ENCODE results near the gene MGAT5B. TPM values are rescaled to one million over a fixed set of nuclear protein-coding genes. Genes with fewer than 3 reads are reported as not detected.
"Not testable (repeated sequence)": the region's sequence is repeated elsewhere in the genome, so short reads cannot be mapped to it uniquely, and the experiment has no call there.

The MGAT5B gene
- total RNA-seq, 3 donors from 2014 or later = 0.18 to 0.41 (median 0.21) TPM

- Mint-ChIP-seq H3K27me3 (ENCODE audit: low read depth) (no peaks in the 10 kb centered on the region), H3K36me3 (ENCODE audit: insufficient read depth) (no peaks in the 10 kb centered on the region), H3K4me1 (ENCODE audit: low read depth) (peaks cover 3% of the 10 kb centered on the region), H3K4me3 (no peak overlapping the region), H3K9me3 (no peaks in the 10 kb centered on the region)
- ATAC-seq (peak in 1 of 2 donors; percentile 14), DNase-seq (no peak)
These were observed 88.8 kb downstream of the MGAT5B start for GRCh38 chr17:76956846-76957540.

GRCh38 chr17:76957678-76958464, 89.7 kb downstream of the MGAT5B start:
- H3K4me3 Mint-ChIP-seq = no peak overlapping the region
- H3K27me3 Mint-ChIP-seq (ENCODE audit: low read depth) = no peaks in the 10 kb centered on the region
- DNase-seq (no peak), ATAC-seq (no peak)
- H3K4me1 Mint-ChIP-seq (ENCODE audit: low read depth) = peaks cover 3% of the 10 kb centered on the region
- H3K9me3 Mint-ChIP-seq = no peaks in the 10 kb centered on the region
- H3K36me3 Mint-ChIP-seq (ENCODE audit: insufficient read depth) = no peaks in the 10 kb centered on the region

- no peaks in the 10 kb centered on the region for H3K27me3 Mint-ChIP-seq (ENCODE audit: low read depth)
- no peaks in the 10 kb centered on the region for H3K9me3 Mint-ChIP-seq
- peaks cover 3% of the 10 kb centered on the region for H3K4me1 Mint-ChIP-seq (ENCODE audit: low read depth)
- H3K4me3 Mint-ChIP-seq = no peak overlapping the region
- ATAC-seq (no peak), DNase-seq (no peak)
- no peaks in the 10 kb centered on the region for H3K36me3 Mint-ChIP-seq (ENCODE audit: insufficient read depth)
These were observed 90.8 kb downstream of the MGAT5B start for GRCh38 chr17:76958974-76959373.

- H3K4me1 Mint-ChIP-seq (ENCODE audit: low read depth) = peaks cover 3% of the 10 kb centered on the region
- no peak for ATAC-seq
- H3K4me3 Mint-ChIP-seq = no peak overlapping the region
- H3K36me3 Mint-ChIP-seq (ENCODE audit: insufficient read depth) = no peaks in the 10 kb centered on the region
- no peak for DNase-seq
- no peaks in the 10 kb centered on the region for H3K27me3 Mint-ChIP-seq (ENCODE audit: low read depth)
- no peaks in the 10 kb centered on the region for H3K9me3 Mint-ChIP-seq
These were observed 93.7 kb downstream of the MGAT5B start for GRCh38 chr17:76961869-76962268.

GRCh38 chr17:76962858-76963257, 94.7 kb downstream of the MGAT5B start:
- no peaks in the 10 kb centered on the region for H3K36me3 Mint-ChIP-seq (ENCODE audit: insufficient read depth)
- H3K27me3 Mint-ChIP-seq (ENCODE audit: low read depth) = peaks cover 2% of the 10 kb centered on the region
- no peak for ATAC-seq
- no peak overlapping the region for H3K4me3 Mint-ChIP-seq
- no peaks in the 10 kb centered on the region for H3K9me3 Mint-ChIP-seq
- no peak for DNase-seq
- H3K4me1 Mint-ChIP-seq (ENCODE audit: low read depth) = no peaks in the 10 kb centered on the region

- Mint-ChIP-seq H3K9me3 (no peaks in the 10 kb centered on the region), H3K27me3 (ENCODE audit: low read depth) (peaks cover 10% of the 10 kb centered on the region), H3K4me3 (no peak overlapping the region), H3K4me1 (ENCODE audit: low read depth) (peaks cover 19% of the 10 kb centered on the region), H3K36me3 (ENCODE audit: insufficient read depth) (no peaks in the 10 kb centered on the region)
- ATAC-seq (no peak), DNase-seq (no peak)
These were observed 97.8 kb downstream of the MGAT5B start for GRCh38 chr17:76966016-76966415.

GRCh38 chr17:76966486-76967181, 98.4 kb downstream of the MGAT5B start:
- Mint-ChIP-seq H3K27me3 (ENCODE audit: low read depth) (peaks cover 10% of the 10 kb centered on the region), H3K4me3 (no peak overlapping the region), H3K9me3 (no peaks in the 10 kb centered on the region), H3K36me3 (ENCODE audit: insufficient read depth) (no peaks in the 10 kb centered on the region), H3K4me1 (ENCODE audit: low read depth) (peaks cover 19% of the 10 kb centered on the region)
- DNase-seq (no peak), ATAC-seq (no peak)

GRCh38 chr17:76967762-76968161, 99.6 kb downstream of the MGAT5B start:
- Mint-ChIP-seq H3K9me3 (no peaks in the 10 kb centered on the region), H3K4me1 (ENCODE audit: low read depth) (peaks cover 19% of the 10 kb centered on the region), H3K27me3 (ENCODE audit: low read depth) (peaks cover 10% of the 10 kb centered on the region), H3K36me3 (ENCODE audit: insufficient read depth) (no peaks in the 10 kb centered on the region), H3K4me3 (peak overlapping the region; percentile 21)
- DNase-seq (no peak), ATAC-seq (no peak)

GRCh38 chr17:76968707-76969597, 100.7 kb downstream of the MGAT5B start:
- H3K27me3 Mint-ChIP-seq (ENCODE audit: low read depth) = peaks cover 10% of the 10 kb centered on the region
- peaks cover 19% of the 10 kb centered on the region for H3K4me1 Mint-ChIP-seq (ENCODE audit: low read depth)
- H3K36me3 Mint-ChIP-seq (ENCODE audit: insufficient read depth) = no peaks in the 10 kb centered on the region
- peak overlapping the region; percentile 78 for H3K4me3 Mint-ChIP-seq
- DNase-seq (peak; percentile 33), ATAC-seq (peak; percentile 73 to 81)
- H3K9me3 Mint-ChIP-seq = no peaks in the 10 kb centered on the region

GRCh38 chr17:76969598-76970172, 101.5 kb downstream of the MGAT5B start:
- Mint-ChIP-seq H3K27me3 (ENCODE audit: low read depth) (peaks cover 10% of the 10 kb centered on the region), H3K4me3 (peak overlapping the region; percentile 78), H3K36me3 (ENCODE audit: insufficient read depth) (no peaks in the 10 kb centered on the region), H3K9me3 (no peaks in the 10 kb centered on the region), H3K4me1 (ENCODE audit: low read depth) (peaks cover 19% of the 10 kb centered on the region)
- DNase-seq = no peak
- ATAC-seq = no peak

- Mint-ChIP-seq H3K27me3 (ENCODE audit: low read depth) (peaks cover 10% of the 10 kb centered on the region), H3K4me3 (peak overlapping the region; percentile 45), H3K4me1 (ENCODE audit: low read depth) (peaks cover 19% of the 10 kb centered on the region)
- not testable (repeated sequence) for H3K36me3 Mint-ChIP-seq (ENCODE audit: insufficient read depth); H3K9me3 Mint-ChIP-seq; DNase-seq; ATAC-seq
These were observed 102.0 kb downstream of the MGAT5B start for GRCh38 chr17:76970228-76970627.

- peaks cover 9% of the 10 kb centered on the region for H3K9me3 Mint-ChIP-seq
- no peaks in the 10 kb centered on the region for H3K36me3 Mint-ChIP-seq (ENCODE audit: insufficient read depth)
- peaks cover 10% of the 10 kb centered on the region for H3K27me3 Mint-ChIP-seq (ENCODE audit: low read depth)
- ATAC-seq = no peak
- DNase-seq = no peak
- H3K4me1 Mint-ChIP-seq (ENCODE audit: low read depth) = peaks cover 19% of the 10 kb centered on the region
- H3K4me3 Mint-ChIP-seq = no peak overlapping the region
These were observed 103.9 kb downstream of the MGAT5B start for GRCh38 chr17:76972046-76972641.

- Mint-ChIP-seq H3K4me3 (no peak overlapping the region), H3K9me3 (peaks cover 9% of the 10 kb centered on the region)
- ATAC-seq = no peak
These were observed 104.8 kb downstream of the MGAT5B start for GRCh38 chr17:76973040-76973439.

More at GRCh38 chr17:76973040-76973439, 104.8 kb downstream of the MGAT5B start:
- DNase-seq = no peak
- H3K27me3 Mint-ChIP-seq (ENCODE audit: low read depth) = peaks cover 8% of the 10 kb centered on the region
- no peaks in the 10 kb centered on the region for H3K36me3 Mint-ChIP-seq (ENCODE audit: insufficient read depth)
- peaks cover 19% of the 10 kb centered on the region for H3K4me1 Mint-ChIP-seq (ENCODE audit: low read depth)

Data from activated T-cell treated with anti-CD3 and anti-CD28 coated beads, Interleukin-2, amount 50 U/mL, for 4 hours (primary cell).